ENCODE results near the gene USP30. TPM values are rescaled to one million over a fixed set of nuclear protein-coding genes. Genes with fewer than 3 reads are reported as not detected.

The USP30 gene
- total and polyA plus RNA-seq, 9 of the 15 experiments (the other 6 are each of a cell fraction or from before 2014, with no cell fraction given) = 1.4 to 15.2 (median 7.0) TPM

DNA sequence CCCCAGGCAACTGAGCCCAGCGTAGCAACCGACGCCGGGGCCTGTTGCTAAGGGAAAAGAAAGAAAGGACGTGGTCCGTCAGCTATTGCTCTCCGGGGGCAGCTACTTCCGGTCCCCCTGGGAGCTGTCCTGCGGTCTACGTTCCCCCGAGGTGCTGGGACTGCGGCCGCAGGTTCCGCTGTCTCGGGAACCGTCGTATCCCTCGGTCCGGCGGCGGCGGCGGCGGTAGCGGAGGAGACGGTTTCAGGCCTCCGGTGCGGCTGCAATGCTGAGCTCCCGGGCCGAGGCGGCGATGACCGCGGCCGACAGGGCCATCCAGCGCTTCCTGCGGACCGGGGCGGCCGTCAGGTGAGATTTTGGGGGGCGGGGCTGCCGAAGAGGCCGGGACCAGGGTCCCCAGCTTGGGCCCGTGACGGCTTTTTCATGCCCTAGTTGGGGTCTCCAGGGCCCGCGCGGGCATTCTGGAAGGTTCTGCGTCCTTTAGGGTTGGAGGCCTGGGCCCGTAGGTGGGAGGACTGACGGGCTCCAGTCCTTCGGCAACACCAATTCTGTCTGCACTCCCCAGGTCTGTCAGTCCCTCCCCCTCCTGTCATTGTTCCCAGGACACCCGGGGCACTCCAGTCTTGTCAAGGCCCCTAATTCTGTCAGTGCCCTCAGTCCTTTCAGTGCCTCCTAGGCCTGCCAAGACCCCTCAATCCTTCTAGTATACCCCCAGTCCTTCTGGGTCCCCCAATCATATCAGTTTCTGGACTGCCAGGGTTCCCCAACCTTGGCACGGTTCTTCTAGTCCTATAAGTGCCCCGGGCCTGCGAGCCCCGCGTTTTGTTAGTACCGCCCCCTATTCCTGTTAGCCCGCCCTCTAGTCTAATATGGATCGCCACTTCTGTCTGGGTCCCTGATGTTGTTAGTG, at the start of gene USP30 (continued):
- TF ChIP-seq, protein P1, sequence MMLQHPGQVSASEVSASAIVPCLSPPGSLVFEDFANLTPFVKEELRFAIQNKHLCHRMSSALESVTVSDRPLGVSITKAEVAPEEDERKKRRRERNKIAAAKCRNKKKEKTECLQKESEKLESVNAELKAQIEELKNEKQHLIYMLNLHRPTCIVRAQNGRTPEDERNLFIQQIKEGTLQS (IDR thresholded peaks at IDR 0.05) = no peak
- TF ChIP-seq, protein P1 (CRISPR knock-in tag; conservative IDR thresholded peaks at IDR 0.05) = peak; percentile 74; the same call in 1 of the 2 replicates
- TF ChIP-seq ZFPM2 (CRISPR knock-in tag; IDR thresholded peaks at IDR 0.05) (no peak), STAT5B (CRISPR knock-in tag; IDR thresholded peaks at IDR 0.05) (no peak), KLF13 (tag; IDR thresholded peaks at IDR 0.05; ENCODE audit: borderline replicate concordance, low read depth) (peak; percentile 95), ATF1 (CRISPR knock-in tag; IDR thresholded peaks at IDR 0.05) (0 out of 2 replicates have a peak, but pooled peaks have one; percentile 28), ATF1 (tag; IDR thresholded peaks at IDR 0.05) (peak; percentile 76), NR4A1 (CRISPR knock-in tag; IDR thresholded peaks at IDR 0.05) (no peak), NR4A1 (tag; IDR thresholded peaks at IDR 0.05) (0 out of 2 replicates have a peak, but pooled peaks have one; percentile 50)
- TF ChIP-seq, protein P2, sequence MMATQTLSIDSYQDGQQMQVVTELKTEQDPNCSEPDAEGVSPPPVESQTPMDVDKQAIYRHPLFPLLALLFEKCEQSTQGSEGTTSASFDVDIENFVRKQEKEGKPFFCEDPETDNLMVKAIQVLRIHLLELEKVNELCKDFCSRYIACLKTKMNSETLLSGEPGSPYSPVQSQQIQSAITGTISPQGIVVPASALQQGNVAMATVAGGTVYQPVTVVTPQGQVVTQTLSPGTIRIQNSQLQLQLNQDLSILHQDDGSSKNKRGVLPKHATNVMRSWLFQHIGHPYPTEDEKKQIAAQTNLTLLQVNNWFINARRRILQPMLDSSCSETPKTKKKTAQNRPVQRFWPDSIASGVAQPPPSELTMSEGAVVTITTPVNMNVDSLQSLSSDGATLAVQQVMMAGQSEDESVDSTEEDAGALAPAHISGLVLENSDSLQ (IDR thresholded peaks at IDR 0.05) = peak; percentile 75
- TF ChIP-seq, protein P3, sequence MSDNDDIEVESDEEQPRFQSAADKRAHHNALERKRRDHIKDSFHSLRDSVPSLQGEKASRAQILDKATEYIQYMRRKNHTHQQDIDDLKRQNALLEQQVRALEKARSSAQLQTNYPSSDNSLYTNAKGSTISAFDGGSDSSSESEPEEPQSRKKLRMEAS (CRISPR knock-in tag; IDR thresholded peaks at IDR 0.05) = 0 out of 2 replicates have a peak, but pooled peaks have one; percentile 17
- TF ChIP-seq, protein P4, sequence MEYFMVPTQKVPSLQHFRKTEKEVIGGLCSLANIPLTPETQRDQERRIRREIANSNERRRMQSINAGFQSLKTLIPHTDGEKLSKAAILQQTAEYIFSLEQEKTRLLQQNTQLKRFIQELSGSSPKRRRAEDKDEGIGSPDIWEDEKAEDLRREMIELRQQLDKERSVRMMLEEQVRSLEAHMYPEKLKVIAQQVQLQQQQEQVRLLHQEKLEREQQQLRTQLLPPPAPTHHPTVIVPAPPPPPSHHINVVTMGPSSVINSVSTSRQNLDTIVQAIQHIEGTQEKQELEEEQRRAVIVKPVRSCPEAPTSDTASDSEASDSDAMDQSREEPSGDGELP (CRISPR knock-in tag; IDR thresholded peaks at IDR 0.05; ENCODE audit: borderline replicate concordance) = peak; percentile 88

Data from K562 (cell line).